GM18867 (cell line): ENCODE data around the gene PLCL2.

Experiments
- ATAC-seq: cut with Tn5 transposase; IDR thresholded peaks from one replicate; pipeline ENCODE4 v1.9.1; 2021; ENCODE audit warnings: mild to moderate bottlenecking, moderate library complexity; ENCODE audit not compliant: unreplicated experiment

PLCL2 gene

GRCh38 chr3:16864610-16865313 is 20.0 kb upstream of the PLCL2 start:
- ATAC-seq = no peak

DNA sequence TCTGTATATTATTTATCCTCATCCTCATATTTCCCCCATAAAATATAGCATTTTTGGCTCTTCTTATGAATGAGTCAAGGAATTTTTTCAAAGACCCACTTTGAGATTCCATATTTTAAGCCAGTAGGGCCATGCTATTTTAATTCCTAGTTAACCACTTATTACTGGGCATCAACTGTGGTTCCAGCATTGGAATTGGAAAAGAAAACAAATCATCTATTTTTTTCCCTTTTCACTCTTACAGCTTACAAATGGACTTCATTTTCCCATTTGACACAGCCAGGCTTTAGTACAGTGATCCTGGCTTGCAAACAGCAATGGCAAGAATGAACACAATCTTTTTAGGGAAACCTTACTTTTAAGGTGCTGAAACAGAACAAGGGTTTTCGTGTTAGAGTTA is 19.4 kb upstream of the PLCL2 start:
- no peak for ATAC-seq

DNA sequence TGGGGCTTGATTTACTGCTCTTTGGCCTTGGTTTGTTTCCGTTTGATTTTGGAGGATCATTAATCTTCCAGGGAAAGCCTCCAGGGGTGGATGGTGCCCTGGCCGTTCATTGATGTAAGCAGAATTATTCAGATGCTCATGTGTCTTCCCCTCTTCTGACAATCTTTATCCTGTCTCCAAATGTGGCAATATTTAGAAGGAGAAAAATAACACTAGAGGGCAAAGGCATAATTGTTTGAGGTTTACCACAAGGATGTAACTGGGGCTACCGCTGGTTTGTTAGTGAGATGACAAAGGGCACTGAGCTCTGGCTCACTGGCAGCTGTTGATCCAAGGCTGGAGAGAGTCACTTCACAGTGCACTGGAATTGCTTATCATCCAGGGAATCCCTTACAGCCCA is 18.2 kb upstream of the PLCL2 start:
- no peak for ATAC-seq

- ATAC-seq = no peak
Measured at GRCh38 chr3:16868513-16868912, 16.2 kb upstream of the PLCL2 start.

DNA sequence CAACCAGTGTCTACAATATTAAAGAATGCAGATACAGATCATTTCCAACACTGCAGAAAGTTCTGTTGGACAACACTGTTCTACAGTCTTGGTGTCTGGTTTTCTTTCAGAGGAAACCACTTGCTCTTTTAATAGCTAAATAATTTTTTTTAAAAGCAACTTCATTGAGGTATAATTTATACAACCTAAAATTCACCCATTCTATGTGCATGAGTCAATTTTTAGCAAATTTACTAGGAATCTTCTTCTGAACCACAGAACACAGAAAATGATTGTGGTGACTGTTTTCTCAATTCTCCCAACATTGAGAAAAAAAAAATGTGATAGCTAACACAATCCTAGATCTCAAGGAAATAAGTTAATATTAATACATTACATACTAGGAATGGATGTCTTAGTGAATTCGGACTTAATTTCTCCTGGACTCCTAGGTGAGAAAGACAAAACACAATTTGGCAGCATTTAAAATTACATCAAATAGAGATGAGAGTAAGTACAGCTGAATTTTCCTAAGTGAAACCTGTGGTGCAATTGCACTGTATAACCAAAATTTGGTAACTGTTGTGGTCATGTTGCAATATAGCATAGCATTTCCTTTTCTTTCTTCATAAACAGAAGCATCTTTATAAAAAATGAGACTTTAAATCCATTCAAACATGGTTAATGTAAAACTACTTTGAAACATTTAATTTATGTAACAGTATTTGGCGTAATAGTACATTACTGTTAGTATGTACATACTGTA is 15.3 kb upstream of the PLCL2 start:
- no peak for ATAC-seq

DNA sequence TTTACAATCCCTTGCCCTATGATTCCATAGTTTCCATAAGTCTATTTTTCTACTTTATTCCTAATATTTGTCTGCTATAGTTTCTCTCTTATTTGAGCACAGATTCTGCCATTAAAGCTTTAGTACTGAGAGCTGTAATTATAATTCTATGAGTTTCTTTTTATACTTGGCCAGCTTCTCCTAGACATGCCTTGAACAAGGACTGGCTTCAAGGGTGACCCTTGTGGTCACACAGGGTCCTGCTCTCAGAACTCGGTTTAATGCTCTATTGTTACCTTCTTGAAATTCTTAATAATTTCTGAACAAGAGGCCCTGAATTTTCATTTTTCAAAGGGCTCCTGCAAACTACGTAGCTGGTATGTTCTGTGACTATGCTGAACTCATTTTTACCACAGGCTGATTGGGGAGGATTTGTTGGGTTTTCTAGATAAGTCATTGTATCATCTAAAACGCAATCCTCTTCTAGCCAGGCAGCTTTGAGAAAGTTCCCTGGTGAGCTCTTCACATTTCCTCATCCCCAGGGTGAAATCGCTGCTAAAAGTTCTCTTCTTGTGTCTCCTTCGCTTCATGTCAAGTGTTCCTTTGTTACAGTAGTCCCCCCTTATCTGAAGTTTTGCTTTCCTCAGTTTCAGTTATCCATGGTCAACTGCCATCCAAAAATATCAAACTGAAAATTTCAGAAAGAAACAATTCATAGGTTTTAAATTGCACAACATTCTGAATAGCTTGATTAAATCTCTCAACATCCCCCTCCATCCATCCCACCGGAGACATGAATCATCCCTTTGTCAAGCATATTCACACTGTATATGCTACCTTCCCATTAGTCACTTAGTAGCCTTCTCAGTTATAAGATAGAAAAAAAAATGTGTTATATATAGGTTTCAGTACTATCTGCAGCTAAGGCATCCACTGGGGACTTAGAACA is 12.6 kb upstream of the PLCL2 start:
- ATAC-seq = no peak

GRCh38 chr3:16873872-16874271 is 10.9 kb upstream of the PLCL2 start:
- ATAC-seq = no peak

DNA sequence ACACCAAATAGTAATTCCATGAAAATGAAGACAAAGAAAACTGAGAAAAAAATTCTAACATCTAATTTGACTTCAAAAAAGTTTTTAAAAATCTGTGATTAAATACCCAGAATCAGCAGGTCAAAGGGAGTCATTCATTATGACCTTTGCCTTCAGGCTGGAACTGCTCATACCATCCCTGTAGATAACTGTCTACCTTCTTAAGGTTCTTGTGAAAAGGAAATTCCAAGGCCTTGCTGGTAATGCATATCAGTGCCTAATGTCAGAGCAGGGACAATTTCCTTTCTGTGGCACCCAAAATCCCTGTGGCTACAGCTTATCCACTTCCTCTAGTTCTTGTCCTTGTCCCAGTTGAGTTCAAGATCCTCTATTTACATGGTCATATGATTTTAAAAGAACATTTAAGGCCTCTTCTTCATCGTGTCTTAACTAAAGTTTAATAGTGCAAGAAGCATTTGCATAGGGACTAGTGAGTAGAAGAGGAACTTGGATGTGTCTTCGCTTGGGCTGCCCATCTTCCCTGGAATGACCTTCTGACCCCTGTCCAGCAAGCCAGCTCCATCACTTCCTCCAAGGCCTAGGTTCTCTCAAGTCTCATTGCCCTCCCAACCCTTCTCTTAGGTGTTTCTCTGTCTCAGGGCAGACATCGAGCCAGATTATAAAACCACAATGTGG is 8.7 kb upstream of the PLCL2 start:
- ATAC-seq = no peak

GRCh38 chr3:16877505-16877904 is 7.2 kb upstream of the PLCL2 start:
- no peak for ATAC-seq

- ATAC-seq = no peak
Measured at GRCh38 chr3:16877911-16878310, 6.8 kb upstream of the PLCL2 start.

DNA sequence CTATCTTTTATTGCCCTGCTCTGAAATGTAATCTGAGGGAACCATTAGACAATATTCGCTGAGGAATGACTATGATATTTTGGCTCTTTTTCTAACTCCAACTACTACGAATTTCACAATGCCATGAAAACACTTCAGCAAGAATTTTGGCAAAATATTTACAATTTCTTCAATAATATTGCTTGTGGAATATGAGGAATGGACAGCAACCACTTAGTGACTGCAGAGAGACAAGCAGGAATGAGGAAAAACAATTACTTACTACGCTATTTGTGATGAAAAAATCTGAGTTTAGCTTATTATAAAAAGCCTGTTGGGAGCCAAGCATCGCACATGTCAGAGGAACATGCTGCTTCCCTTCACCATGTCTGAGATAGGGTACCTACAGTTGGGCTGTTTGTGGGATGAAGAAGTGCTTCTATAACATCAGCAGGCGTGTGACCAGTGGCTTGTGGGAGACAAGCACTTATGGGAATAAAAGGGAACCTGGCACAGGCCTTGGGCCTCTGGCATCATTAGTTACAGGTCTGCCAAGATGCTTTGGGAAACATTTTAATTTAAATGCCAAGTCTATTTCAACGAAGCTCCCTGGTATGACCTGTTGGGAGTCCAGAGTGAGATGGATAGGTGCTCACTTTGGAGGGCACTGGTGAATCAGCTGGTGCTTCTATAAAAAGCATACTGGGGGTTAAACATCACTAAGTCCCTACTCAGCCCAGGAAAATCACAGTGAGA is 2.7 kb upstream of the PLCL2 start:
- no peak for ATAC-seq

DNA sequence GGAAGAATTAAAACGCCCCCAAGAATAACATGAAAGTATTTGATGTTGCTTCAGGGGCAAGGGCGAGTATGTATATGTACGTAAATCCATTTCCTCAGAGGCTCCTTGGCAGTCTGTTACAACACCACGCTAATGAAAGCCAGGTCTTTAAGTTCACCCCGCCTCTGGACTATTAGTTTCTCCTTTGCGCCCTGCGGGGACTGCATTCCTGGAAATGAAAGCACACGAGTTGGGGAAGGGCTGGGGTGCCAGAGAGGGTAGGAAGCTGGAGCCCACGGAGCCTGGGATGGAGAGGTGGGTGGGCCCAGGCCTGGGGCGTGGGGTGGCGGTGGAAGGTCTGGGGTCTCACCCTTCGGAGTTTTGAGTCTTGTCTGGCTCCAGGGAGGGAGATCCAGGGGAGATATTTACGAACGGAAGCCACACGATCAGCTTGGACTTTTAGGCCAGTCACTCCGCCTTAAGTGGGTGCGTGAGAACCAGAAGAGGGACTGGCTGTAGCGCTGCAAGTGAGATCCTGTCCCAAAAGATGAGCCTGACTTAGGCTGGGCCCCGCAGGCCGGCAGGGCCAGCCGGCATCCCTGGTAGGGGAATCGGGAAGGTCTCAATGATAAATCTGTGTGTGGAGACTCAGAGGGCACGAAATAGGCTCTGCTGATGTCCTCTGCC is 1.6 kb upstream of the PLCL2 start:
- ATAC-seq = no peak

GRCh38 chr3:16883723-16884083 is 1.1 kb upstream of the PLCL2 start:
- no peak for ATAC-seq

DNA sequence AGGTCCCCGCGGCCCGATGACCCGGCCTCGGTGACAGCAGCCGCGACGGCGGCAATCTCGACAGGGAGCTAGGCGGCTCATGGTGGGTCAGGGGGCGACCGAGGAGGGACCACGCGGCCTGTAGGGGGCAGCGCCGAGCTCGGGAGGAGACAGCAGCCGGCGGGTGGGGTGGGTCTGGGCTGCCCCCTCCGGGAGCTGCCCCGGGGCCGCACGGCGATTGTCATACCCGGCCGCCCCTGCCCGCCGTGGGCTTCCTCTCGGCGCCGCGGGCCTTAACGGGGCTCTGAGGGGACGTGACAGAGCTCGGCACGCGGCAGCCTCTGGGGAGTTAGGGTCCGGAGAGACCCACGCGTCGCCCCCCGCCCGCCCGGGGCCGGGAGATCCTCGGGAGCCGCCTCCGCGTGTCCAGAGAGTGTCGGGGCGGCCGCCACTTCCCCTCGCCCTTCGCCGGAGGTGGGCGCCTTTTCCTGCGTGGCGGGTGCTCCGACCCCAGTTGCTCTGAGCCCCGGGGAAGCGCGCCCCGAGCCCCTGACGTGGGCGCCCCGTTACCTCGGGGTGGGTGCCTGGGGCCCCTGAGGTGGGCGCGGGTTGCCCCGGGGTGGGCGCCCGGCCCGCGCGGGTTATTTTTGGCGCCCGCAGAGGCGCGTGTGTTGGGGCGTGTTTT is 539 bp upstream of the PLCL2 start:
- peak; percentile 38 for ATAC-seq

DNA sequence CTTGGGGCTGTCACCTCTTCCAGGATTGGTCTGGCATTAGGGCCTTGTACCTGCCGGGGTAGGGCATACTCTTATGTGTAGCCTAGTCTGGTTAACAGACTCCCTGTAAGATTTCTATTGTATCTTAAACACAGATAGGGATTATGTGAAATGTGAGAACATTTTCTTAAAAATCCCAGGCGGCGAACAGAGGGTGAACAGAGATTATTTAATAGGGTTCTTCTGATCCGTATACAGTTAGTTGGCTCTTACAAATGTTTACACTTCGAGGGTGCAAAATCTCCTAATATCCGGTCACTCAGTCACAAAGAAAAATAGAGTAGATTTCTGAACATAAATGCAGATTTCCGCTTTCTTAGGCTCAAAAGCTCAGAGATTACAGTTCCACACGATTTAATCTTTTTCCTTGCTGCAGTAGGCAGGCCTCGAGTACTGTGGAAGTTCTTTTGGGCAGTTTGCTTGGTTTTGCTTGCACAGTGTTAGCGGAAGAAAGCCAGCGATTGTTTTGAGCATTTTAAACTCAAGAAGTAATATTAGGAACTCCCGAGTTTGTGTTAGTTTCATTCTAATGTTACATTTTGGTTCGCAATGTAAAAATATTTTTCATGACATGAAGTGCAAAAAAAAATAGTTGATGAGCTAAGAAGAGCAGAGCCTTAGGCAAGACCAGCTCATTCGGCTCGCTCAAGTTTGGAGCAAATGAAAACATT is 993 bp downstream of the PLCL2 start:
- ATAC-seq = peak; percentile 35

- no peak for ATAC-seq
Measured at GRCh38 chr3:16886303-16886683, 1.5 kb downstream of the PLCL2 start.

DNA sequence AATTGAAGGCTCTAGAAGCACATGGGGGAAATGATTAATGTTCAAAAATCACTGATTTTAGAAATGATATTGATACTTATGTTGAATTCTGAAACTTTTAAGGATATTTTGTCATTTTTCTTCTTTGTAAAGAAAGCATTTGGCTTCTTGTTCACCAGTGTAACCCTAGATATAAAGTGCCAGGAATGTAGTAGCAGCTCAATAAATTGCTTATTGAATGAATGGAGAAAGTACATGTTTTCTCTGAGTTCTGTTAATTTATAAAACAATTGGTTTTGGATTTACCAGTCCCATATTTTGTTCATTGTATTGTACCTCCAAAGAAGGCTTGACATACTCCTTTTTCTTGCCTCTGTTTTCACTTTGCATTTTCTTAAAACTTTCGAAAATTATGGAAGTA is 2.4 kb downstream of the PLCL2 start:
- no peak for ATAC-seq

DNA sequence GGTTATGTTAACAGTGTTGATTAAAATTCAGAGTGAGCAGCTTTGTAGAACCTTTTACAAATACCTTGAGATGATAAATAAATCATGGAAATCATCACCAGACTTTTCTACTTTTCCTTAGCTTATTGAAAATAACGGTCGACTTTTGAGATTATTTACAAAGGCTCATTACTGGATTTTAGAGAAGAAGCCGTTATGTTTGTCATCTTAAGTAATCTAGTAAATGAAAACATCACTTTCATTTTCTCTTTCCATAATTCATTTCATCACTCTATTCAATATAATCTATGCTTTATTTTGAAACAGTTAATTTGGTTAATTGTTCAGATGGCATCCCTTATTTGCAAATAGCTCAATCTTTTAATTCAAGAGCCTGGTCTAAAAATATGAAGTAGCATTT is 3.6 kb downstream of the PLCL2 start:
- no peak for ATAC-seq
